Transverse colon (tissue), 4 donors: ENCODE data around the gene TMEM72.
A peak's percentile ranks its signal among the peaks of the same experiment; 100 is the strongest.

Source experiments
- POLR2A ChIP-seq: fragments of 450-650 bp; IDR thresholded peaks from one replicate; pipeline ENCODE4 v1.6.1; 2016; ENCODE audit warnings: antibody characterized with exemption, mild to moderate bottlenecking, moderate library complexity
- POLR2AphosphoS5 ChIP-seq, 3 donors: sonication (generic); formaldehyde crosslinking; IDR thresholded peaks; one replicate each; pipeline ENCODE4 v1.6.1; 2016; ENCODE audit warnings: antibody characterized with exemption in 3 of 3
- TF ChIP-seq, protein P1 (sequence below), 5 experiments: fragments of 200-600 bp in 3 of 5; fragments of 450-650 bp in 2 of 5; sonication (generic) in 3 of 5; IDR thresholded peaks; 1 replicate in 2 of 5; 2 replicates in 3 of 5; pipeline ENCODE4 v1.5.1; 2016 to 2017; ENCODE audit warnings: antibody characterized with exemption in 5 of 5, inconsistent platforms in 3 of 5, mild to moderate bottlenecking in 2 of 5, moderate library complexity in 1 of 5

GRCh38 chr10:44962870-44963738 lies 52.0 kb downstream of the TMEM72 start:
- TF ChIP-seq, protein P1, sequence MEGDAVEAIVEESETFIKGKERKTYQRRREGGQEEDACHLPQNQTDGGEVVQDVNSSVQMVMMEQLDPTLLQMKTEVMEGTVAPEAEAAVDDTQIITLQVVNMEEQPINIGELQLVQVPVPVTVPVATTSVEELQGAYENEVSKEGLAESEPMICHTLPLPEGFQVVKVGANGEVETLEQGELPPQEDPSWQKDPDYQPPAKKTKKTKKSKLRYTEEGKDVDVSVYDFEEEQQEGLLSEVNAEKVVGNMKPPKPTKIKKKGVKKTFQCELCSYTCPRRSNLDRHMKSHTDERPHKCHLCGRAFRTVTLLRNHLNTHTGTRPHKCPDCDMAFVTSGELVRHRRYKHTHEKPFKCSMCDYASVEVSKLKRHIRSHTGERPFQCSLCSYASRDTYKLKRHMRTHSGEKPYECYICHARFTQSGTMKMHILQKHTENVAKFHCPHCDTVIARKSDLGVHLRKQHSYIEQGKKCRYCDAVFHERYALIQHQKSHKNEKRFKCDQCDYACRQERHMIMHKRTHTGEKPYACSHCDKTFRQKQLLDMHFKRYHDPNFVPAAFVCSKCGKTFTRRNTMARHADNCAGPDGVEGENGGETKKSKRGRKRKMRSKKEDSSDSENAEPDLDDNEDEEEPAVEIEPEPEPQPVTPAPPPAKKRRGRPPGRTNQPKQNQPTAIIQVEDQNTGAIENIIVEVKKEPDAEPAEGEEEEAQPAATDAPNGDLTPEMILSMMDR (IDR thresholded peaks at IDR 0.05): peak in 4 of 5 experiments; percentile 18 to 40 (median 32)
- TF ChIP-seq POLR2A (no peak), POLR2AphosphoS5 (IDR thresholded peaks at IDR 0.05) (peak in 1 of 3 donors; percentile 27)
